GM21390 (cell line): ENCODE measurements around the gene PPARG.
"Not testable (repeated sequence)": the region's sequence is repeated elsewhere in the genome, so short reads cannot be mapped to it uniquely, and the experiment has no call there.

Experiments used
- ATAC-seq: cut with Tn5 transposase; IDR thresholded peaks from one replicate; pipeline ENCODE4 v1.9.1; 2021; ENCODE audit not compliant: unreplicated experiment

The PPARG gene

GRCh38 chr3:12288182-12289129 is at the start of gene PPARG:
TSS of gene PPARG (plus strand) at chr3:12289070. CDS start at chr3:12379712, 90,642 bp downstream.
- ATAC-seq = no peak

GRCh38 chr3:12239301-12239700 is 49.6 kb upstream of the PPARG start:
- ATAC-seq = no peak

- no peak for ATAC-seq
Measured at GRCh38 chr3:12242772-12243171, 46.1 kb upstream of the PPARG start.

- ATAC-seq = no peak
Measured at GRCh38 chr3:12246497-12247163, 42.2 kb upstream of the PPARG start.

GRCh38 chr3:12247411-12247810 is 41.5 kb upstream of the PPARG start:
- no peak for ATAC-seq

- ATAC-seq = no peak
Measured at GRCh38 chr3:12249519-12249918, 39.4 kb upstream of the PPARG start.

GRCh38 chr3:12252889-12253288 is 36.0 kb upstream of the PPARG start:
- no peak for ATAC-seq

GRCh38 chr3:12253516-12254343 is 35.1 kb upstream of the PPARG start:
- no peak for ATAC-seq

GRCh38 chr3:12255393-12255792 is 33.5 kb upstream of the PPARG start:
- no peak for ATAC-seq

- no peak for ATAC-seq
Measured at GRCh38 chr3:12258911-12259310, 30.0 kb upstream of the PPARG start.

GRCh38 chr3:12262173-12262572 is 26.7 kb upstream of the PPARG start:
- not testable (repeated sequence) for ATAC-seq

- ATAC-seq = no peak
Measured at GRCh38 chr3:12265508-12265907, 23.4 kb upstream of the PPARG start.

- ATAC-seq = no peak
Measured at GRCh38 chr3:12266038-12266437, 22.8 kb upstream of the PPARG start.

GRCh38 chr3:12267376-12268030 is 21.4 kb upstream of the PPARG start:
- no peak for ATAC-seq

GRCh38 chr3:12268049-12268735 is 20.7 kb upstream of the PPARG start:
- ATAC-seq = no peak

GRCh38 chr3:12270976-12271375 is 17.9 kb upstream of the PPARG start:
- no peak for ATAC-seq

GRCh38 chr3:12273045-12273695 is 15.7 kb upstream of the PPARG start:
- peak; percentile 98 for ATAC-seq

- no peak for ATAC-seq
Measured at GRCh38 chr3:12275974-12276650, 12.8 kb upstream of the PPARG start.

- ATAC-seq = not testable (repeated sequence)
Measured at GRCh38 chr3:12276827-12277226, 12.0 kb upstream of the PPARG start.
